AG04449 (cell line): Measurements from ENCODE around the gene AFG3L2.

Experiments used
- CTCF ChIA-PET: fragments of 350-600 bp; formaldehyde crosslinking; extraction: SDS; loops from one replicate; lab custom pipeline; 2021; ENCODE audit warnings: antibody characterized with exemption; lab: Yijun Ruan, JAX
- POLR2A ChIA-PET: fragments of 400-600, 350-600 bp; formaldehyde crosslinking; extraction: SDS; loops from one replicate; lab custom pipeline; 2020; ENCODE audit warnings: antibody characterized with exemption, inconsistent platforms; lab: Yijun Ruan, JAX
- DNase-seq: peaks from one replicate; pipeline ENCODE4 v3.0.0-alpha.2; 2010; ENCODE audit warnings: low read depth, low spot score
- H3K4me3 ChIP-seq: 2 replicates; pipeline ENCODE4 v1.5.1; 2011; ENCODE audit warnings: low read depth, mild to moderate bottlenecking, control low read depth, low read length
- CTCF ChIP-seq: IDR thresholded peaks from one replicate; pipeline ENCODE4 v1.5.1; 2011; ENCODE audit warnings: mild to moderate bottlenecking, moderate library complexity, low read length, control low read depth, inconsistent platforms; ENCODE audit not compliant: insufficient read depth; ENCODE audit errors: missing control alignments

Gene AFG3L2

GRCh38 chr18:12372406-12372805 is 4.6 kb downstream of the AFG3L2 start:
- H3K4me3 ChIP-seq = no peak overlapping the region

GRCh38 chr18:12371590-12371989 is 5.4 kb downstream of the AFG3L2 start:
- ChIA-PET POLR2A (no interaction called here), CTCF (no interaction called here)
- no peak overlapping the region for H3K4me3 ChIP-seq
- no peak for DNase-seq
- TF ChIP-seq CTCF = no peak

More at GRCh38 chr18:12372406-12372805, 4.6 kb downstream of the AFG3L2 start:
- no peak for TF ChIP-seq CTCF
- DNase-seq = no peak
- POLR2A ChIA-PET = no interaction called here
- CTCF ChIA-PET = interaction anchor here (2.1 kb wide), 1 partner anchor 19 kb away, joined by 6 read pairs; no protein-coding TSS in a partner anchor

- no peak overlapping the region for H3K4me3 ChIP-seq
- DNase-seq = no peak
- TF ChIP-seq CTCF = no peak
- POLR2A ChIA-PET = no interaction called here
- CTCF ChIA-PET = no interaction called here
Observed at GRCh38 chr18:12369211-12369610, 7.8 kb downstream of the AFG3L2 start.

- no peak for TF ChIP-seq CTCF
- POLR2A ChIA-PET = no interaction called here
- CTCF ChIA-PET = interaction anchor here (1.6 kb wide), 1 partner anchor 10 kb away, joined by 3 read pairs; no protein-coding TSS in a partner anchor
- no peak for DNase-seq
- H3K4me3 ChIP-seq = no peak overlapping the region
Observed at GRCh38 chr18:12366784-12367183, 10.2 kb downstream of the AFG3L2 start.

GRCh38 chr18:12366379-12366778 is 10.6 kb downstream of the AFG3L2 start:
- no peak overlapping the region for H3K4me3 ChIP-seq
- POLR2A ChIA-PET = no interaction called here
- CTCF ChIA-PET = no interaction called here
- TF ChIP-seq CTCF = no peak
- DNase-seq = no peak

- ChIA-PET POLR2A (no interaction called here), CTCF (interaction anchor here (1.6 to 1.7 kb wide), 2 partner anchors 8 to 90 kb away, joined by 4 to 5 read pairs; no protein-coding TSS in a partner anchor)
- no peak for TF ChIP-seq CTCF
- no peak for DNase-seq
- H3K4me3 ChIP-seq = no peak overlapping the region
Observed at GRCh38 chr18:12362473-12363174, 14.4 kb downstream of the AFG3L2 start.
